Activated T-cell treated with anti-CD3 and anti-CD28 coated beads, Interleukin-2, amount 50 U/mL, for 4 hours (primary cell): ENCODE measurements around the gene ZBTB7B. TPM values are rescaled to one million over a fixed set of nuclear protein-coding genes. Genes with fewer than 3 reads are reported as not detected.

Source experiments
- ATAC-seq, 2 donors: fragments of 200-7000 bp; cut with Tn5 transposase; one replicate each; pipeline ENCODE4 v1.10.0; 2021
- DNase-seq: peaks from one replicate; pipeline ENCODE4 v3.0.0-alpha.2; 2020
- H3K27me3 Mint-ChIP-seq: one replicate; pipeline ENCODE4 v1.8.0; 2021; ENCODE audit warnings: low read depth, mixed read lengths
- H3K36me3 Mint-ChIP-seq: one replicate; pipeline ENCODE4 v1.8.0; 2022; ENCODE audit warnings: mixed read lengths; ENCODE audit not compliant: insufficient read depth
- H3K4me1 Mint-ChIP-seq: one replicate; pipeline ENCODE4 v1.8.0; 2021; ENCODE audit warnings: low read depth, mixed read lengths
- H3K4me3 Mint-ChIP-seq: one replicate; pipeline ENCODE4 v1.8.0; 2021; ENCODE audit warnings: mild to moderate bottlenecking, moderate library complexity, mixed read lengths
- H3K9me3 Mint-ChIP-seq: one replicate; pipeline ENCODE4 v1.8.0; 2021; ENCODE audit warnings: mixed read lengths
- total RNA-seq, 3 donors: library from RNA; stranded (reverse); gene quantifications; one replicate each; pipeline ENCODE4 v1.2.1, GENCODE V29; 2021

ZBTB7B gene
- total RNA-seq, 3 donors from 2014 or later = 40.6 to 76.0 (median 52.2) TPM

DNA sequence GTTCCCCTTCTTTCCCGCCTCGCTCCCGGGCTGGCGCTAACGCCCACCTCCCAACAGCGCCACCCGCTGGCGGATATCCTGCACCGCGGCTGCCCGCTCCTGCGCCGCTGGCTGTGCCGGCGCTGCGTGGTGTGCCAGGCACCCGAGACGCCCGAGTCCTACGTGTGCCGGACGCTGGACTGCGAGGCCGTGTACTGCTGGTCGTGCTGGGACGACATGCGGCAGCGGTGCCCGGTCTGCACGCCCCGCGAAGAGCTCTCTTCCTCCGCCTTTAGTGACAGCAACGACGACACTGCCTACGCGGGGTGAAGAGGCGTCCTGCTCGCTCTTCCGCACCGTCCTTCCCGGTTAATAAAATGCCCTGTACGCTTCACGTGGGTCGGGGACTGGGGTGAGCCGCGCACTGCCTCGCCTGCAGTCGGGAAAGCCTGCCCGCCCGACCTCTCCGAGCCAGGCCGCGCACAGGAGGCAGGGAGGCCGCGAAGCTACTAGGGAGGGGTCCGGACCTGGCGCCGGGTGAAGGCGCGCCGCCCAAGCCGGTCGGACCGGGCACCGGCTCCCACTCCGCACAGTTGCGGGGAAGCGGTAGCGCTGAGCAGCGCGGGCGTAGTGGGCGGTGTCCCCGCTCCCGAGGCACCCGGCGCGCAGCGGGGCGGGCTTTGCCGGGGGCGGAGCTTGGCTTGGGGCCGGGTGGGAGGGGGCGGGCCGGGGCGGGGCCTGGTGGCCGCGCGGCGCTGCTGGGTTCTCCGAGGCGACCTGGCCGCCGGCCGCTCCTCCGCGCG is 48.1 kb downstream of the ZBTB7B start, which contains the start of gene ADAM15:
ADAM15 (plus strand) TSS at position 757 of the 782 bp plus-strand sequence. CDS start 71 bp downstream, outside the sequence.
- DNase-seq (peak; percentile 73), ATAC-seq (peak; percentile 87)
- no peaks in the 10 kb centered on the region for H3K27me3 Mint-ChIP-seq
- H3K4me1 Mint-ChIP-seq = peaks cover 20% of the 10 kb centered on the region
- H3K36me3 Mint-ChIP-seq = no peaks in the 10 kb centered on the region
- peak within 1 kb of the TSS; percentile 85 for H3K4me3 Mint-ChIP-seq
- no peaks in the 10 kb centered on the region for H3K9me3 Mint-ChIP-seq

DNA sequence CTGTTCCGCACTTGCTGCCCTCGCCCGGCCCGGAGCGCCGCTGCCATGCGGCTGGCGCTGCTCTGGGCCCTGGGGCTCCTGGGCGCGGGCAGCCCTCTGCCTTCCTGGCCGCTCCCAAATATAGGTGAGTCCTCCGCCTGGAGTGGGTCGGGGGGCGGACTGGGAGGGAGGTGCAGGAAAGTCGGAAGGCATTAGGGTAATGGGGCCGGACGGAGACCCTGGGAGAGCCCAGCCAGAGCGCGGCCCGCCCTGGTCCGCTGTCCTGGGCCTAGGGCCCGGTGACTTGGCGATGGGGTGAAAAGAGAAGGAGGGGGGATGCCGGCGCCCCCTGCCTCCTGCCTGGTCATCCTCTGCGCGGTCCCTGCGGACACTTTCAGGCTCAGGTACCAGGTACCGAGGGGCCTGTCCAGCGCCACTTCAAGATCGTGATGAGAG is 48.8 kb downstream of the ZBTB7B start:
- Mint-ChIP-seq H3K4me3 (peak overlapping the region; percentile 82), H3K9me3 (no peaks in the 10 kb centered on the region), H3K4me1 (peaks cover 20% of the 10 kb centered on the region), H3K36me3 (peaks cover 2% of the 10 kb centered on the region), H3K27me3 (no peaks in the 10 kb centered on the region)
- DNase-seq = no peak
- ATAC-seq = no peak

DNA sequence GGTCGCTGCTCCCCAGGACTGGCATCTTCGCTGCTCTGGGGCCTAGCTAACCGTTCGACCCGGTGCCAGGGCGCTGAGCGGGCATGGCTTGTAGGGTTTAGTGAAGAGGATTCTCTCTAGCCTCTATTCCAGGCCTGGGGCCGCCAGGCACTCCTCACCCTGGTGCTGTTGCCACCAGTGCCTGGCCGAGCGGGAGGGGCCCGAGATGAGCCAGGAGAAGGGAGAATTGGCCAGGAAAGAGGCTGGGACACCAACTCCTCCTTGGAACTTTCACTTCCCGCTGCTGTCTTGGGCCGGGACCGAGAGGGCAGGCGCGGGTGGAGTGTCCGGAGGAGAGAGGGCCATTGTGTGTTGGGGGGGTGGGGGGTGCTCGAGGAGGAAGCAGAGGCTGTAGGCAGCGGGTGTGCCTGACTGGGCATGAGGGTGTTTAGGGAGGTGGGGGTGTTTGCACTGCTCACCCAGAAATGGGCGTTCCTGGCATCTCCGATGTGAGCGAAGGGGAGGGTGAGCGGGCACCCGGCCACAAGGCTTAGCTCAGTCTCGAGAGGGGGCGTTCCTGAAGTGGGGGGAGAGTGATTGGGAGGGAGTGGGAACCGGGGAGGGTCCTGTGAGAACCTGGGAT is 49.3 kb downstream of the ZBTB7B start:
- Mint-ChIP-seq H3K9me3 (no peaks in the 10 kb centered on the region), H3K4me3 (peak overlapping the region; percentile 82), H3K4me1 (peaks cover 20% of the 10 kb centered on the region), H3K27me3 (no peaks in the 10 kb centered on the region), H3K36me3 (peaks cover 2% of the 10 kb centered on the region)
- peak; percentile 44 for DNase-seq
- peak; percentile 33 to 34 for ATAC-seq

DNA sequence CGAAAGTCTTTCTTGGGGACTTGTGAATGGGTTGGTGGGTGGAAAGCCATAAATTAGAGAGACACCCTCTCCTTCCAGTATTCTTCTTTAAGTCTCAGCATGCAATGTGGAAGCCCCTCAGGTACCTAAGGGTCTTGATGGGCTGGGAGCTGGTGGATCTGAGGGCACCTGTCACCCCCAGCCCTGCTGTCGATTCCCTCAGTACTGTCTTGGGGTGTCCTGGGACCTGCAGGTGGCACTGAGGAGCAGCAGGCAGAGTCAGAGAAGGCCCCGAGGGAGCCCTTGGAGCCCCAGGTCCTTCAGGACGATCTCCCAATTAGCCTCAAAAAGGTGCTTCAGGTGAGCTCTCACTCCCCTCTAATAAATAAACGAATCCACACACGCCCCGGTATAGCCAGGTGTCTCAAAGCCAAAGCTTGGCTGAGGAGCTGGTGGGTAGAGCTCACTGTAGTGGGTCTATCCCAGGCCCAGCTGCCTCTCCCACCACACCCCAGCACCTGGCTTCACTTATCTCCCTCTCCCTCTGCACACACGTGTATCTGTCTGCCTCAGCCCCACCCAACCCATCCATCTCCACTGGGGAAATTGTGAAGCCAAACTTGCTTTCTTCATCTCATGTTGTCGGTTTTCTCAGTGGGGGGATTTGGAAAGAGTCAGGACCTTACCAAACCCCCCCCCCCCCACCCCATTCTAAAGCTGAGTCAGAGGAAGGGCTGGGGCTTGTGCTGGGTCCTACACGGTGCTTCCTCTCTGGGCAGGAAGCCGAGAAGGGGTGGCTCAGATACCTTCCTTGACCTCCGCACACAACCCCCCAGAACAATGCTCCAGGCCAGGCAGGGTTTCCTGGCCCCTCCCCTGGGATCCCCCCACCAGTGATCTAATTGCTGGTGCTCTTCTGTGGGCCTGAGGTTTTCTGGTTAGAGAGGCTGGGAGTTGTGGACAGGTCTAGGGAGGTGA is 50.1 kb downstream of the ZBTB7B start:
- Mint-ChIP-seq H3K36me3 (peaks cover 5% of the 10 kb centered on the region), H3K27me3 (no peaks in the 10 kb centered on the region), H3K4me1 (peaks cover 20% of the 10 kb centered on the region), H3K4me3 (peak overlapping the region; percentile 82), H3K9me3 (no peaks in the 10 kb centered on the region)
- DNase-seq (no peak), ATAC-seq (no peak)

DNA sequence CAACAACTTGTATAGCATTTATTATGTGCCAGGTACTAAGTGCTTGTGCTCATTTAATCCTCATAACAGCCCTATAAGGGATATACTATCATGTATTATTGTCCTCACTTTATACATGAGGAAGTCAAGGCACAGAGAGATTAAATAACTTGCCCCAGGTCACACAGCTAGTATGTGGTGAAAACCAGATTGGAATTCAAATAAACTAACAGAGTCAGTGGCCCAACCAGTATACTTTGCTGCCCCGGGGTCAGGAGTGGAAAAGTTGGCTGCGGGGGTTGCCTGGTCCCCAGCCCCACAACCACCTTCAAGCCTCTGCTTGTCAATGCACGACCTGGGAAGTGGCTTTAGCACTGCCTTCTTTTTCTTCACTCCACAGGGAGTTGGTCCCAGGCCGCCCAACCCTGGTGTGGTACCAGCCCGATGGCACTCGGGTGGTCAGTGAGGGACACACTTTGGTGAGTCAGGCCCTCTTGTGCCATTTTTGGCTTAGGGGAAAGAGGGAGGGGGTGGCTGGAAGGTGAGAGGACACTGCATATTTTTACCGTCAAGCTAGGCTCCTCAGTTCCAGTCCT is 51.0 kb downstream of the ZBTB7B start:
- Mint-ChIP-seq H3K4me1 (peaks cover 20% of the 10 kb centered on the region), H3K9me3 (no peaks in the 10 kb centered on the region), H3K4me3 (peak overlapping the region; percentile 82), H3K27me3 (no peaks in the 10 kb centered on the region), H3K36me3 (peaks cover 6% of the 10 kb centered on the region)
- no peak for DNase-seq
- ATAC-seq = no peak

DNA sequence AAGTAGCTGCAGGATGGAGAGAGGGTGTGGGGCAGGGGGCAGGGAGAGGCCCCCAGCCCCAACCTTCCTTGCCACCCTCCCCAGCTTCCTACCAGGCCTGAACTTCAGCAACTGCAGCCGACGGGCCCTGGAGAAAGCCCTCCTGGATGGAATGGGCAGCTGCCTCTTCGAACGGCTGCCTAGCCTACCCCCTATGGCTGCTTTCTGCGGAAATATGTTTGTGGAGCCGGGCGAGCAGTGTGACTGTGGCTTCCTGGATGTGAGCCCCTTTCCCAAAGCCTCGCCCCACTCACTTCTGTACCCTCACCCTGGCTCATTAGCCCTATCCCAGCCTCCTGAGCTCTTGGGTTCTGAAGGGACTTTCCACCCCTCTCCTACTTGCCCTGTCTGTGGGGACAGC is 54.5 kb downstream of the ZBTB7B start:
- DNase-seq (no peak), ATAC-seq (no peak)
- Mint-ChIP-seq H3K9me3 (no peaks in the 10 kb centered on the region), H3K4me3 (no peak overlapping the region), H3K27me3 (no peaks in the 10 kb centered on the region), H3K36me3 (peaks cover 10% of the 10 kb centered on the region), H3K4me1 (peaks cover 21% of the 10 kb centered on the region)

DNA sequence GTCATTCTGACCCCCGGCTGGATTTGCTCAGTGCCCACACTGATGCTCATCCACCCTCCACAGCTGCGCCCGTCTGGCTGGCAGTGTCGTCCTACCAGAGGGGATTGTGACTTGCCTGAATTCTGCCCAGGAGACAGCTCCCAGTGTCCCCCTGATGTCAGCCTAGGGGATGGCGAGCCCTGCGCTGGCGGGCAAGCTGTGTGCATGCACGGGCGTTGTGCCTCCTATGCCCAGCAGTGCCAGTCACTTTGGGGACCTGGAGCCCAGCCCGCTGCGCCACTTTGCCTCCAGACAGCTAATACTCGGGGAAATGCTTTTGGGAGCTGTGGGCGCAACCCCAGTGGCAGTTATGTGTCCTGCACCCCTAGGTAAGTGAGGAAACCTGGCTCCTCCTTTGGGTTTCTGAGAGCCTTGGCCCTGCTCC is 55.2 kb downstream of the ZBTB7B start:
- Mint-ChIP-seq H3K36me3 (peaks cover 10% of the 10 kb centered on the region), H3K9me3 (no peaks in the 10 kb centered on the region), H3K4me3 (no peak overlapping the region), H3K27me3 (no peaks in the 10 kb centered on the region), H3K4me1 (peaks cover 19% of the 10 kb centered on the region)
- ATAC-seq (no peak), DNase-seq (no peak)

DNA sequence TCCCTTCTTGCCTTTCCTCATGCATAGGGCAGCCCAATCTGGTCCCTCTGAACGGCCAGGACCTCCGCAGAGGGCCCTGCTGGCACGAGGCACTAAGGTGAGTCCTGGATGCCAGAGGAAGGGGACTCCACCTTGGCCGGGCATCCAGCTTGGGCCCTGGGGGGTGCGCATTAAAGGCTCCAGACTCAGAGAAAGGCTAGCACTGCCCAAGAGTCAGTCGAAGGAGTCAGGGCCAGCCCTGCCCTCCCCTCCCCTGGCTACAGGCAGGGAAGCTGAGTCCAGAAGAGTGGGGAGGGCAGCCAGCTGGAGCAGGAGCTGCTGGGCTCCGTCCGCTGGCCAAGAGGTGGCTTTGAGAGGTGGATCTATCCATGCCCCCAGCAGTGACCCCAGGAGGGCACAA is 58.1 kb downstream of the ZBTB7B start:
- DNase-seq = no peak
- no peak for ATAC-seq
- no peak overlapping the region for H3K4me3 Mint-ChIP-seq
- peaks cover 30% of the 10 kb centered on the region for H3K4me1 Mint-ChIP-seq
- peaks cover 10% of the 10 kb centered on the region for H3K36me3 Mint-ChIP-seq
- H3K9me3 Mint-ChIP-seq = no peaks in the 10 kb centered on the region
- no peaks in the 10 kb centered on the region for H3K27me3 Mint-ChIP-seq

DNA sequence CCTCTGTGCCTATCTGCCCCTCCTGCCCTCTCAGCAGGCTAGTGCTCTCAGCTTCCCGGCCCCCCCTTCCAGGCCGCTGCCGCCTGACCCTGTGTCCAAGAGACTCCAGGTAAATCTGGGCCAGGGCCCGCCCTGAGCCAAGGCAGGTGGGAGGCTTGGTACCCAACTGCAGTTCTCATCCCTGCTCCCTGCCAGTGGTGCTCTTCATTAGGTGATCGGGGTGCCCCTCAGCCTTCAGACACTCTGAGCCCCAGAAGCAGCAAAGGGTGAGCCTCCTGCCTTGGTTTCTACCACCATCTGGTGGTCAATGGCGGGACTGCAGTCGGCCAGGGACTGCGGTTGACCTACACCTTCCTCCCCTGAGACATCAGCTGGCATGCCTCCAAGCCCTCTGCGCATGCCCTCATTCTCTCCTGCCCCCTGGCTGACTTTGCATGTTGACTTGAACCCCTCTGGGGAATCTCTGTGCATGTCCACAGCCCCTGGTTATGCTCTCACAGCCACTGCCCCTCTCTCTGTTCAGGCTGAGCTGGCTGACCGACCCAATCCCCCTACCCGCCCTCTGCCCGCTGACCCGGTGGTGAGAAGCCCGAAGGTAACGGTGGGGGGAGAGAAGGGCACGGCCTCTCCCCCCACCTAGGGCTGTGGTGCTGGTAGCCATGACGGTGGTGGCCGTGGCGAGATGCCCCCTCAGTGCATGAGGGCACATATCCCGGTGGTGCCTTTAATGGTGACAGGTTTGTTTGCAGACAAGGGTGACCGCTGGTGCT is 59.0 kb downstream of the ZBTB7B start:
- Mint-ChIP-seq H3K9me3 (no peaks in the 10 kb centered on the region), H3K27me3 (no peaks in the 10 kb centered on the region), H3K4me1 (peaks cover 30% of the 10 kb centered on the region), H3K36me3 (peaks cover 7% of the 10 kb centered on the region), H3K4me3 (peak overlapping the region; percentile 37)
- peak; percentile 59 to 61 for ATAC-seq
- peak; percentile 97 for DNase-seq

DNA sequence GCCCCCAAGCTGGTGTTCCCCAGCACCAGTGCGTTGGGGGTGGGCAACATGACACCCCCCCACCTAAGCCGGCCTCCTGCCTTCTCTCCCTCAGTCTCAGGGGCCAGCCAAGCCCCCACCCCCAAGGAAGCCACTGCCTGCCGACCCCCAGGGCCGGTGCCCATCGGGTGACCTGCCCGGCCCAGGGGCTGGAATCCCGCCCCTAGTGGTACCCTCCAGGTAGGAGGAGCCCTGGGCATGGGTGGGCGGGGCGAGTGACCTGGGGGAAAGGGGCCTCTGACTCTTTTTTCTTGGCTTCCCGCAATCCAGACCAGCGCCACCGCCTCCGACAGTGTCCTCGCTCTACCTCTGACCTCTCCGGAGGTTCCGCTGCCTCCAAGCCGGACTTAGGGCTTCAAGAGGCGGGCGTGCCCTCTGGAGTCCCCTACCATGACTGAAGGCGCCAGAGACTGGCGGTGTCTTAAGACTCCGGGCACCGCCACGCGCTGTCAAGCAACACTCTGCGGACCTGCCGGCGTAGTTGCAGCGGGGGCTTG is 59.6 kb downstream of the ZBTB7B start:
- ATAC-seq (no peak), DNase-seq (no peak)
- no peak overlapping the region for H3K4me3 Mint-ChIP-seq
- no peaks in the 10 kb centered on the region for H3K9me3 Mint-ChIP-seq
- H3K4me1 Mint-ChIP-seq = peaks cover 30% of the 10 kb centered on the region
- H3K27me3 Mint-ChIP-seq = no peaks in the 10 kb centered on the region
- peaks cover 8% of the 10 kb centered on the region for H3K36me3 Mint-ChIP-seq

DNA sequence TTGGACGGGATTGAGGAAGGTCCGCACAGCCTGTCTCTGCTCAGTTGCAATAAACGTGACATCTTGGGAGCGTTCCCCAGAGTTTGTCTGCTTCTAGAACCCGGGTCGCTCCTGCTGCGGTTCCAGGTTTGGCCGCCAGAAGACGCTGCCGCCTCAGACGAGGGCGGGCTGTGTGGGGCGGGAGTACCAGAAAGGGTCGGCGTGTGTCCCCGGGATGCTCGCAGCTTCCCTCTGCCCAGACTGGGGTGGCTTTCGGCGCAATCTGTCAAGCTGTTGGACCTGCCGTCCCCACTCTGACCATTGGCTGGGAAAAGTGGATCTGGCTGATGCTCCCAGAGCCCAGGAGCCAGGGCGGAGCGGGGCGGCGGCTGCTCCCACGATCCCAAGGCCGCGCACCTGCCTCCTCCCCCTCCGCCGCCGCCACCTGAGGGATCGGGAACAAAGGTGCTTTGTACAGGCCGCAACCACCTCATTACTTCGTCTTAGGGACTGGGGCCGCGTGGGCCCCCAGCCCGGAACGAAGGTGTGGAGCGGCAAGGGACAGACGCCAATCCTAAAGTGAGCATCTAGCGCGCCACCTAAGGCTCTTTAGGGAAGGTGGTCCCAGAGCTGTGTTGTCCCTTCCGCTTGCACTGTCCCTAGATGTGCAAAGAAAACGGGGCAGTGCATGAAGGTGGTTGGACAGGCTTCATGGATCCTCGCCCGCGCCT is 60.3 kb downstream of the ZBTB7B start:
- Mint-ChIP-seq H3K27me3 (no peaks in the 10 kb centered on the region), H3K36me3 (peaks cover 7% of the 10 kb centered on the region), H3K9me3 (no peaks in the 10 kb centered on the region), H3K4me1 (peaks cover 30% of the 10 kb centered on the region), H3K4me3 (peak overlapping the region; percentile 89)
- peak; percentile 30 to 47 for ATAC-seq
- DNase-seq = peak; percentile 68

DNA sequence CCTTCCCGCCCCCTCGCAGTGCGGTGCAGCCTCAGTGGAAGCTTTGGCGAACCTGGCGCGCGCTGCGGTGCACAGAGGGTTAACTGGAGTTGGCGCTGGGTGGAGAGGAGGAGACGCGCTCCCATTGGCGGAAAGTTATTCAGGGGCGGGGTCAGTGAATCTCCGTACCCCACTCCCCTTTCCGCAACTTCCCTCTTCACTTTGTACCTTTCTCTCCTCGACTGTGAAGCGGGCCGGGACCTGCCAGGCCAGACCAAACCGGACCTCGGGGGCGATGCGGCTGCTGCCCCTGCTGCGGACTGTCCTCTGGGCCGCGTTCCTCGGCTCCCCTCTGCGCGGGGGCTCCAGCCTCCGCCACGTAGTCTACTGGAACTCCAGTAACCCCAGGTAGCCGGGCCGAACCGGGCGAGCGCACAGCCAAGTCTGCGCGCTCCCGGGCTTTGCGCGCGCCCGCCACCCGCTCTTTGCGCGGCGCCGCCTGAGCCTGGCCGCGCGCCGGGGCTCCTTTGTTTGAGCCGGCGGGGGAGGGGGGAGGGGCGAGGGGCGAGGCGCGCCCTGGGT is 61.0 kb downstream of the ZBTB7B start, which contains the start of gene EFNA4:
EFNA4 (plus strand) TSS at position 191 of the 561 bp plus-strand sequence; CDS start at position 275, 84 bp downstream.
- peak; percentile 87 to 91 for ATAC-seq
- Mint-ChIP-seq H3K4me3 (peak within 1 kb of the TSS; percentile 89), H3K4me1 (peaks cover 30% of the 10 kb centered on the region), H3K27me3 (no peaks in the 10 kb centered on the region), H3K9me3 (no peaks in the 10 kb centered on the region), H3K36me3 (peaks cover 7% of the 10 kb centered on the region)
- peak; percentile 73 for DNase-seq
